Astrocyte of the spinal cord (primary cell): ENCODE data around the gene PARP3.

ENCODE experiments used
- DNase-seq: peaks from one replicate; pipeline ENCODE4 v3.0.0; 2011; ENCODE audit warnings: low read depth, low spot score
- H3K4me3 ChIP-seq: 2 replicates; pipeline ENCODE4 v1.5.1; 2011; ENCODE audit warnings: low read depth, mild to moderate bottlenecking, low read length, moderate library complexity
- CTCF ChIP-seq: IDR thresholded peaks from 2 replicates; pipeline ENCODE4 v1.5.1; 2012; ENCODE audit warnings: low read depth, mild to moderate bottlenecking, low read length, inconsistent platforms
- in situ Hi-C: cut with HindIII; loops from 2 replicates; pipeline ENCODE4 v1.10.0; 2017; ENCODE audit warnings: low sequenced_read_pairs

Gene PARP3

GRCh38 chr3:51950899-51951298 lies 8.7 kb downstream of the PARP3 start:
- no peak overlapping the region for H3K4me3 ChIP-seq
- in situ Hi-C loops, result no loop called here
- no peak for TF ChIP-seq CTCF
- no peak for DNase-seq

GRCh38 chr3:51953445-51953844 lies 11.3 kb downstream of the PARP3 start:
- peak; percentile 62 for DNase-seq
- no peak for TF ChIP-seq CTCF
- no peak overlapping the region for H3K4me3 ChIP-seq
- in situ Hi-C loops, result no loop called here

GRCh38 chr3:51954105-51954504 lies 11.9 kb downstream of the PARP3 start:
- no peak for DNase-seq
- H3K4me3 ChIP-seq, result no peak overlapping the region
- in situ Hi-C loops, result no loop called here
- no peak for TF ChIP-seq CTCF

GRCh38 chr3:51954713-51955112 lies 12.6 kb downstream of the PARP3 start:
- no peak for TF ChIP-seq CTCF
- in situ Hi-C loops, result no loop called here
- no peak overlapping the region for H3K4me3 ChIP-seq
- DNase-seq, result no peak

- in situ Hi-C loops, result no loop called here
- TF ChIP-seq CTCF, result no peak
- no peak within 1 kb of the TSS for H3K4me3 ChIP-seq
- DNase-seq, result no peak
These were observed 13.2 kb downstream of the PARP3 start, which contains the start of gene GPR62 for GRCh38 chr3:51955175-51955892. Gene GPR62 (plus strand): TSS chr3:51955381. CDS start chr3:51955653, 272 bp downstream.

- no peak overlapping the region for H3K4me3 ChIP-seq
- peak; percentile 56 for TF ChIP-seq CTCF
- peak; percentile 38 for DNase-seq
- in situ Hi-C loops, result no loop called here
These were observed 14.0 kb downstream of the PARP3 start for GRCh38 chr3:51955893-51956770.
